NCI-H82 treated with DMSO at 0.1 percent for 48 hours (cell line): ENCODE data around the gene COPS9.

ENCODE experiments used
- DNase-seq: peaks from one replicate; lab custom pipeline; 2025; ENCODE audit not compliant: unreplicated experiment; lab: John Stamatoyannopoulos, UW

COPS9 gene

GRCh38 chr2:240166761-240167587 is 30.9 kb upstream of the COPS9 start:
- no peak for DNase-seq

DNA sequence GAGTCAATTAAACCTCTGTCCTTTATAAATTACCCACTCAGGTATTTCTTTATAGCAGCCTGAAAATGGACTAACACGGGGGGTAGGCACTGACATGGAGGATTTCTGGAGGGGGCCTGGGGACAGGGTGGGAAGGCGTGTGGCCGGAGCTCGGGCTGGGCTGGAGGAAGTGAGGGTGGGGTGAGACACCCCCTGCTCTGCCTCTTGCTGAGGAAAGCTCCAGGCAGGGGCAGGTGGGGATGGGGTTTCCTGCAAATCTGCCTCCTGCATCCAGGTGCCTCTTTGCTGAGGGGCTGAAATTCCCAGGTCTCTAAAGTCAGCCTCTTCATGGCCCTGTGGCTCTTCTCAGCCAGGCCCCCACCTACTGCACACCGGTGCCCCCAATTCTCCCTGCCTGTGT is 30.1 kb upstream of the COPS9 start:
- no peak for DNase-seq

DNA sequence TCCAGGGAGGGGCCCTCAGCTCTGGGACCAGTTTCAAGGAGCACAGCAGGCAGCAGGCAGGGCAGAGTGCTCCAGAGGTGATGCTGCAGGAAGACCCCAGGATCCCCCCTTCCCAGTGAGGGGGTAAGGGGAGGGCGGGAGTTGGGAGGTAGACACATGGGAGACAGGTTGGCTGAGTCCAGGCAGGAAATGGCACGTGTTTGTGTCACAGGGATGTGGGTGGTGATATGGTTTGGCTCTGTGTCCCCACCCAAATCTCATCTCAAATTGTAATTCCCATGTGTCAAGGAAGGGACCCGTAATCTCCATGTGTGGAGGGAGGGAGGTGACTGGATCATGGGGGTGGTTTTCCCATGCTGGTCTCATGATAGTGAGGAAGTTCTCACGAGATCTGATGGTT is 29.6 kb upstream of the COPS9 start:
- no peak for DNase-seq

GRCh38 chr2:240165034-240165433 is 28.9 kb upstream of the COPS9 start:
- no peak for DNase-seq

GRCh38 chr2:240164586-240164985 is 28.5 kb upstream of the COPS9 start:
- DNase-seq: no peak

- no peak for DNase-seq
These were observed 27.9 kb upstream of the COPS9 start for GRCh38 chr2:240163844-240164574.

DNA sequence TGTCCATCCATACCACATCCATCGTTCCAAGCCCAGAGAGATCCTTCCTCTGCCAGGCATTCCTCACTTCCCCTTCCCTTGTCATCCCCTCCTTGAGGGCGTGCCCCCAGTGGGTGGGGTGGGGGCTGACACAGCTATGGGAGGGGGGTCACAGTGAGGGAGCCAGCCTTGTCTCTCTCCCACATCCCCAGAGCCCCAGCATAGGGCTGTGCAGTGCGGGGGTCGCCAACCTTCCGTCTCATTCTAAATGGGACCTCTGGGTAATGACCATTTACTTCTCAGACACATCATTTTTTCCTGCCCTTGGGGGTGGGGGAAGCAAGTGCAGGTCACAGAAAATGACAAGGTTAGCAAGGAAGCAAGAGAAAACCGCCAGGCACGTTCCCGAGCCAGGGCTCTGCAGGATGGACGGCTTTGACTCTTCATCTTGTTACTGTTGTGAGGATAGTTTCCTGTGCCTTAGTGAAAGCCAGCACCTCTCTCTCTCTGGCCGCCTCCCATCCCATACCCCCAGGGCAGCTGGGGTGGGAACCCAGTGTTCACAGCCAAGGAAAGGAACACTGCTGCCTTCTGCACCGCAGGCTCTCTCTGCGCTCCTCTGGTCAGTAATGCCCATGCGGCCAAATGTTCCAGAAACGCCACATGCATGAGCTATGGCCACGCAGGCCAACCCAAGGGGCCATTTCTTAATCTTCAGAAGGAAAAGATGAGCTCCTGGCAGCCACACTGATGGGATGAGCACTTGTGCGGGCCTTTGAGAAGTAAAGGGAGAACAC is 27.0 kb upstream of the COPS9 start:
- no peak for DNase-seq

GRCh38 chr2:240162531-240162930 is 26.4 kb upstream of the COPS9 start:
- no peak for DNase-seq

DNA sequence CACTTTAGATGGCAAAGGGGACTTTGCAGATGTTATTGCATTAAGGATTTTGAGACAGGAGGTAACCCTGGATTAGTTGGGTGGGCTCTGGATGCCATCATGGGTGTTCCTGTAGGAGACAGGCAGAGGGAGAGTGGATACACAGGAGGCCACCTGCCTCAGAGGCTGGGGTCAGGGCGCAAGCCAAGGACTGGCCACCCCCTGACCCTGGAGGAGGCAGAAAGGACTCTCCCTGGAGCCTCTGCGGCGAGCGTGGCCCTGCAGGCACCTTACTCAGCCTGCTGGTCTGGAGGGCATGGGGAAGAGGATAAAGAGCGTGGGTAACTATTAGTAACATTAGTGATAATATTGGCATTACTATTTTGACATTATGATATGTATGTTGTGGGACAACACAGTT is 25.9 kb upstream of the COPS9 start:
- DNase-seq: no peak

- no peak for DNase-seq
These were observed 25.1 kb upstream of the COPS9 start for GRCh38 chr2:240161087-240161750.

DNA sequence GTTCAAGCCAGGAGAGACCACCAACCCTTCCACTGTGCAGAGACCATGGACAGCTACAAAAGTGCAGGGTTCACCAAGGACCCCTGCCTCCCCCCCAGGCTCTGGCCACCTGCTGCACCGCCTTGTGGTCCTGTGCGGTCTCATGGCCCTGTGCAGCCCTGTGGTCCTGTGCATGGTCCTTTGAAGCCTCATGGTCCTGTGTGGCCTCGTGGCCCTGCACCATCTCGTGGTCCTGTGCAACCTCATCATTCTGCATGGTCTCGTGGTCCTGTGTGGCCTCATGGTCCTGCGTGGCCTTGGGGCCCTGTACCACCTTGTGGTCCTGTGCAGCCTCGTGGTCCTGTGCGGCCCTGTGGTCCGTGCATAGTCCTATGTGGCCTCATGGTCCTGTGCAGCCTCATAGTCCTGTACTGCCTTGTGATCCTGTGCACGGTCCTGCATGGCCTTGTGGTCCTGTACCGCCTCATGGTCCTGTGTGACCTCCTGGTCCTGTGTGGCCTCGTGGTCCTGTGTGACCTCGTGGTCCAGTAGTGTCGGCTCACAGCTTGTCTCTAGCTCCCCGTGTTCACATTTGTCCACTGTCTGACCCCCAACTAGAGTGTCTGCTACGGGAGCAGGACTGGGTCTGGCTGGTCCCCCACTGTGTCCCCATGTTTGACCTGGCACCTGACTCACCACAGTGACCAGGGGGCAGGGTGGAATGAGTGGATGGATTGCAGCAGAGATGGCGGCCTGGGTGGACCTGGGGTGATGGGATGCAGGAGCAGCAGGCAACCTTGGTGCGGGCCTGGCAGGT is 24.4 kb upstream of the COPS9 start:
- DNase-seq: no peak

- no peak for DNase-seq
These were observed 23.2 kb upstream of the COPS9 start for GRCh38 chr2:240159251-240159839.

DNA sequence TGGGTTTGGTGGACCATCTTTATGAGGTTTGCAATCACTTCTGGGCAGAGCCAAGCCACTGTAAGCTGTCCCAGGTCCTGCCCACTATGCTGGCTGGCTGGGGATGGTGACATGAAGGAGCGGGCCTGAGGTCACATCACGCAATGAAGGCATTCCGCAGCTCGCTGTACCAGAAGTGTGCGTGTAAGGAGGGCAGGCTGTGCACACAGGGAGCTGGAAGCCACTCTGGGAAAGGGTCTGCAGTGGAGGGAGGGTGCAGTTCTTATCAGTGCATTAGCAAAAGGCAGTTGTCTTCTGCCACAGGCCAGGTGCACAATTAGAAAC is 21.0 kb upstream of the COPS9 start:
- DNase-seq: no peak

- no peak for DNase-seq
These were observed 20.5 kb upstream of the COPS9 start for GRCh38 chr2:240156435-240157146.

GRCh38 chr2:240155745-240156390 is 19.8 kb upstream of the COPS9 start:
- DNase-seq: no peak

DNA sequence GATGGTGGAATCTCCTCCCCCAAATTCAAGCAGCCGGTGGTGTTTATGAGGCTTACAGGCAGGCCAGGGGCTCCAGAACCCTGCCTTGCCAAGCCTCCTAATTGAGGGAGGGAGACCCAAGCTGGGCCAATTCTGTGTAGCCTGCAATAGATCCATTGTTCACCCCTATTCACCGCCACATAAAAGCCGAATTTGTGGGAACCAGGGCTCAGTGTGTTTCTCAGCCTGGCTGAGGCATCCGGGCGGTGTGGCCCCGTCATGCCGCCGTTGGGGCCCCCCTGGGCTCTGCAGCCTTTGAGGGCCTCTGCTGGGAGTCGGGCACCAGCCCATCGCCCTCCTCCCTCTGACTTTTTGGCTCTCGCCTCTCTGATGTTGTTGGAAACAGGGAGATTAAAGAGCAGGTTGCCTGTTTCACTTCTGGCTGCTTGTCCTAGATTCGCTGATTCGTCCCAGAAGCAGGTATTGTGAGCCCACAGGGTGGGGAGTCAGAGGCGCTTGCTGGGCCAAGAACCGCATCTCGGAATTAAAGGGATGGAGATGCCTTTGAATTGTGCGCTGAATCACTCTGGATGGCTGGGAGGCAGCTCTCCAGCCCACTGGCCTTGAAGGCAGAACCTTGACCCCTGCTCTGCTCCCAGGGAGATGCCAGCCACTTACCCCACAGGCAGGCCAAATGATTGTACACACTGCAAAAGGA is 19.1 kb upstream of the COPS9 start:
- DNase-seq: no peak

DNA sequence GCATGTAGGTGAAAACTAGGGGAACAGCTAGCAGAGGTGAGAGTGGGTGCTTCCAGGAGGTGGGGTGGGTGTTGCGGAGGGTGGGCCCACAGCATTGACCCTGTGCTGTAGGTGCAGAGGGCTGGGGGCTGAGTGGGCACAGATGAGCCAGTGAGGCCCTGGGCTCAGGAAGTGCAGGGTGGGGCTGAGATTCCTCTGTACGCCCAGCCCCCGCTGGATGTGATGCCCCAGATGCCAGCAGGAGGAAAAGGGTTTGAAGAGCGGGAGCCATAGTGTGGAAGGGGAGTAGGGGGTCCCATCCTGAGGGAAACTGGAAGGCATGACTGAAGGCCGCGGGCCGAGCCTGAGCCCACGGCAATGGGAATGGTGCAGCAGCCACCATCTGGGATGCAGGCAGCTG is 18.5 kb upstream of the COPS9 start:
- no peak for DNase-seq

GRCh38 chr2:240153418-240153817 is 17.3 kb upstream of the COPS9 start:
- no peak for DNase-seq
